ENCODE measurements around the gene PHF2. TPM values are rescaled to one million over a fixed set of nuclear protein-coding genes. Genes with fewer than 3 reads are reported as not detected.

Gene PHF2
- total RNA-seq, 1 experiment from 2014 or later, result 11.6 TPM

- Mint-ChIP-seq H3K27me3 (ENCODE audit: low read depth) (no peaks in the 10 kb centered on the region), H3K9me3 (peaks cover 4% of the 10 kb centered on the region), H3K4me3 (no peak overlapping the region), H3K27ac (no peak overlapping the region), H3K36me3 (peaks cover 3% of the 10 kb centered on the region; the same call in 1 of the 2 replicates), H3K4me1 (no peaks in the 10 kb centered on the region)
- CTCF ChIA-PET, result no interaction called here
- no peak for TF ChIP-seq ZNF416 (CRISPR knock-in tag; IDR thresholded peaks at IDR 0.05)
- TF ChIP-seq FOXP1 (CRISPR knock-in tag; IDR thresholded peaks at IDR 0.05; ENCODE audit: borderline replicate concordance), result no peak
- no peak for TF ChIP-seq SMAD3 (CRISPR knock-in tag; IDR thresholded peaks at IDR 0.05; ENCODE audit: borderline replicate concordance)
- no peak for TF ChIP-seq ELF4 (CRISPR knock-in tag; IDR thresholded peaks at IDR 0.05; ENCODE audit: low read depth)
- no peak for TF ChIP-seq MAX (CRISPR knock-in tag; IDR thresholded peaks at IDR 0.05)
- TF ChIP-seq ZSCAN18 (CRISPR knock-in tag; IDR thresholded peaks at IDR 0.05), result no peak
- TF ChIP-seq FOXJ3 (CRISPR knock-in tag; IDR thresholded peaks at IDR 0.05; ENCODE audit: borderline replicate concordance), result no peak
- no peak for TF ChIP-seq NR2C2 (CRISPR knock-in tag; IDR thresholded peaks at IDR 0.05)
- TF ChIP-seq ZNF671 (CRISPR knock-in tag; IDR thresholded peaks at IDR 0.05), result no peak
- TF ChIP-seq ZBTB21 (CRISPR knock-in tag; IDR thresholded peaks at IDR 0.05; ENCODE audit: borderline replicate concordance), result no peak
- TF ChIP-seq, protein P1, sequence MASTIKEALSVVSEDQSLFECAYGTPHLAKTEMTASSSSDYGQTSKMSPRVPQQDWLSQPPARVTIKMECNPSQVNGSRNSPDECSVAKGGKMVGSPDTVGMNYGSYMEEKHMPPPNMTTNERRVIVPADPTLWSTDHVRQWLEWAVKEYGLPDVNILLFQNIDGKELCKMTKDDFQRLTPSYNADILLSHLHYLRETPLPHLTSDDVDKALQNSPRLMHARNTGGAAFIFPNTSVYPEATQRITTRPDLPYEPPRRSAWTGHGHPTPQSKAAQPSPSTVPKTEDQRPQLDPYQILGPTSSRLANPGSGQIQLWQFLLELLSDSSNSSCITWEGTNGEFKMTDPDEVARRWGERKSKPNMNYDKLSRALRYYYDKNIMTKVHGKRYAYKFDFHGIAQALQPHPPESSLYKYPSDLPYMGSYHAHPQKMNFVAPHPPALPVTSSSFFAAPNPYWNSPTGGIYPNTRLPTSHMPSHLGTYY (CRISPR knock-in tag; IDR thresholded peaks at IDR 0.05), result no peak
- no peak for TF ChIP-seq RELA (CRISPR knock-in tag; IDR thresholded peaks at IDR 0.05; ENCODE audit: borderline replicate concordance)
- no peak for TF ChIP-seq PRRX2 (CRISPR knock-in tag; IDR thresholded peaks at IDR 0.05)
- POLR2A ChIA-PET, result no interaction called here
- no peak for DNase-seq (ENCODE audit: low spot score)
- no peak for ATAC-seq
Observed at GRCh38 chr9:93708987-93709302, 132.6 kb downstream of the PHF2 start.

DNA sequence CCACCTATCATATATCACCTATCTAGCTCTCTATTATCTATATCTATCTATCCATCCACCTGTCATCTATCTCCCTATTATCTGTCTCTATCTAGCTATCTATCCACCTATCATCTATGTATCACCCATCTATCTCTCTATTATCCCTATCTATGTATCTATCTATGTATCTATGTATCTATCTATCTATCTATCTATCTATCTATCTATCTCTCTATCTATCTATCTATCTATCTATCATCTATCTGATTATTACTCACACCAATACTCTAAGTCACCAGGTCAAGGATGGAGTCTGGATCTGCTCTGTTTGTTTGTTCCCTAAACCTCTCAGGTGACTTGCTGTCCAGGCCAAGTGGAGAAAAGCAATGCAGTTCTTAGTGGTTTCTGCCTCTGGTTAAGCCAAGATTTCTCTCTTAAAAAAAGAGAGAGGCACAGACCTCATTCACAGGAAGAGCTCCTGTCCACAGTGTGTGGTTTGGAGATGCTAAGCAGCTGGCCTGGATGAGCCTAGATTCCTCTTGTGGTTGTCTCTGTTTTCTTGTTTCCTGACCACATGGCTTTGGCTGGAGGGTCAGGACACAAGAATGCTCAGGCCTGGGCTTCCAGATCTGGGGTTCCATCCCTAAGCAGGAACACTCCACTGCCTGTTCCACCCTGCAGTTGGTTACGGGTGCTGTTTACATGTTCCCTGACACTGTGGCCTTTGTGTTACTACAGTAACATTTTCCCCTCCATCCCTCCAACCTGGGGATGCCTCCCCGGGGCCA is 133.4 kb downstream of the PHF2 start:
- ATAC-seq, result no peak
- Mint-ChIP-seq H3K36me3 (no peaks in the 10 kb centered on the region), H3K4me3 (no peak overlapping the region), H3K27me3 (ENCODE audit: low read depth) (no peaks in the 10 kb centered on the region), H3K9me3 (no peaks in the 10 kb centered on the region), H3K4me1 (no peaks in the 10 kb centered on the region), H3K27ac (no peak overlapping the region)
- no peak for DNase-seq (ENCODE audit: low spot score)
- CTCF ChIA-PET, result no interaction called here
- POLR2A ChIA-PET, result no interaction called here
- no peak for TF ChIP-seq FOXP1 (CRISPR knock-in tag; IDR thresholded peaks at IDR 0.05; ENCODE audit: borderline replicate concordance)
- no peak for TF ChIP-seq SOX15 (CRISPR knock-in tag; IDR thresholded peaks at IDR 0.05)
- no peak for TF ChIP-seq ZNF263 (CRISPR knock-in tag; IDR thresholded peaks at IDR 0.05; ENCODE audit: low read depth)
- TF ChIP-seq ZNF423 (CRISPR knock-in tag; IDR thresholded peaks at IDR 0.05), result no peak
- no peak for TF ChIP-seq ATF6 (CRISPR knock-in tag; IDR thresholded peaks at IDR 0.05)
- no peak for TF ChIP-seq ZNF121 (CRISPR knock-in tag; IDR thresholded peaks at IDR 0.05)
- TF ChIP-seq CBFB (CRISPR knock-in tag; IDR thresholded peaks at IDR 0.05; ENCODE audit: low read depth), result no peak
- TF ChIP-seq, protein P2, sequence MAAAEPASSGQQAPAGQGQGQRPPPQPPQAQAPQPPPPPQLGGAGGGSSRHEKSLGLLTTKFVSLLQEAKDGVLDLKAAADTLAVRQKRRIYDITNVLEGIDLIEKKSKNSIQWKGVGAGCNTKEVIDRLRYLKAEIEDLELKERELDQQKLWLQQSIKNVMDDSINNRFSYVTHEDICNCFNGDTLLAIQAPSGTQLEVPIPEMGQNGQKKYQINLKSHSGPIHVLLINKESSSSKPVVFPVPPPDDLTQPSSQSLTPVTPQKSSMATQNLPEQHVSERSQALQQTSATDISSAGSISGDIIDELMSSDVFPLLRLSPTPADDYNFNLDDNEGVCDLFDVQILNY (CRISPR knock-in tag; IDR thresholded peaks at IDR 0.05), result no peak
- no peak for TF ChIP-seq SMAD4 (CRISPR knock-in tag; IDR thresholded peaks at IDR 0.05)
- TF ChIP-seq, protein P3, sequence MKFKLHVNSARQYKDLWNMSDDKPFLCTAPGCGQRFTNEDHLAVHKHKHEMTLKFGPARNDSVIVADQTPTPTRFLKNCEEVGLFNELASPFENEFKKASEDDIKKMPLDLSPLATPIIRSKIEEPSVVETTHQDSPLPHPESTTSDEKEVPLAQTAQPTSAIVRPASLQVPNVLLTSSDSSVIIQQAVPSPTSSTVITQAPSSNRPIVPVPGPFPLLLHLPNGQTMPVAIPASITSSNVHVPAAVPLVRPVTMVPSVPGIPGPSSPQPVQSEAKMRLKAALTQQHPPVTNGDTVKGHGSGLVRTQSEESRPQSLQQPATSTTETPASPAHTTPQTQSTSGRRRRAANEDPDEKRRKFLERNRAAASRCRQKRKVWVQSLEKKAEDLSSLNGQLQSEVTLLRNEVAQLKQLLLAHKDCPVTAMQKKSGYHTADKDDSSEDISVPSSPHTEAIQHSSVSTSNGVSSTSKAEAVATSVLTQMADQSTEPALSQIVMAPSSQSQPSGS (CRISPR knock-in tag; IDR thresholded peaks at IDR 0.05; ENCODE audit: borderline replicate concordance, low read depth), result no peak
- no peak for TF ChIP-seq GTF2I (CRISPR knock-in tag; conservative IDR thresholded peaks at IDR 0.05)
- TF ChIP-seq NR3C1 (CRISPR knock-in tag; conservative IDR thresholded peaks at IDR 0.05; ENCODE audit: low read depth), result no peak
- TF ChIP-seq, protein P4, sequence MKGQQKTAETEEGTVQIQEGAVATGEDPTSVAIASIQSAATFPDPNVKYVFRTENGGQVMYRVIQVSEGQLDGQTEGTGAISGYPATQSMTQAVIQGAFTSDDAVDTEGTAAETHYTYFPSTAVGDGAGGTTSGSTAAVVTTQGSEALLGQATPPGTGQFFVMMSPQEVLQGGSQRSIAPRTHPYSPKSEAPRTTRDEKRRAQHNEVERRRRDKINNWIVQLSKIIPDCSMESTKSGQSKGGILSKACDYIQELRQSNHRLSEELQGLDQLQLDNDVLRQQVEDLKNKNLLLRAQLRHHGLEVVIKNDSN (CRISPR knock-in tag; IDR thresholded peaks at IDR 0.05), result no peak
- no peak for TF ChIP-seq ETV6 (CRISPR knock-in tag; IDR thresholded peaks at IDR 0.05)
- no peak for TF ChIP-seq ZNF232 (CRISPR knock-in tag; IDR thresholded peaks at IDR 0.05)
